T-helper 2 cell treated with Interferon-gamma antibody and Interleukin-4, amounts not matched to agents 5 μg/mL and 100 μg/mL, for 36 hours (primary cell): ENCODE measurements around the gene GSG1L2.

Experiments used
- DNase-seq: peaks from one replicate; pipeline ENCODE4 v3.0.0; 2021; ENCODE audit warnings: low spot score
- H3K27ac Mint-ChIP-seq: one replicate; pipeline ENCODE4 v1.8.0; 2021; ENCODE audit warnings: mild to moderate bottlenecking, mixed read lengths
- H3K27me3 Mint-ChIP-seq: one replicate; pipeline ENCODE4 v1.8.0; 2021; ENCODE audit warnings: low read depth, mixed read lengths
- H3K36me3 Mint-ChIP-seq: one replicate; pipeline ENCODE4 v1.8.0; 2021; ENCODE audit warnings: low read depth, mixed read lengths
- H3K4me1 Mint-ChIP-seq: one replicate; pipeline ENCODE4 v1.8.0; 2021; ENCODE audit warnings: low read depth, mixed read lengths
- H3K4me3 Mint-ChIP-seq: one replicate; pipeline ENCODE4 v1.8.0; 2022; ENCODE audit warnings: mild to moderate bottlenecking, moderate library complexity, mixed read lengths
- H3K9me3 Mint-ChIP-seq: one replicate; pipeline ENCODE4 v1.8.0; 2021; ENCODE audit warnings: mixed read lengths

Gene GSG1L2

GRCh38 chr17:9821921-9822320, at the start of gene GSG1L2:
Gene GSG1L2, minus strand, starts transcription at chr17:9822079. Its CDS starts 8 bp downstream, at chr17:9822071.
- Mint-ChIP-seq H3K27me3 (no peaks in the 10 kb centered on the region), H3K27ac (no peak within 1 kb of the TSS), H3K9me3 (no peaks in the 10 kb centered on the region), H3K4me1 (no peaks in the 10 kb centered on the region), H3K36me3 (no peaks in the 10 kb centered on the region), H3K4me3 (no peak within 1 kb of the TSS)
- no peak for DNase-seq

- Mint-ChIP-seq H3K4me1 (no peaks in the 10 kb centered on the region), H3K4me3 (no peak overlapping the region), H3K9me3 (peaks cover 4% of the 10 kb centered on the region), H3K36me3 (no peaks in the 10 kb centered on the region), H3K27me3 (no peaks in the 10 kb centered on the region), H3K27ac (no peak overlapping the region)
- no peak for DNase-seq
Observed at GRCh38 chr17:9868552-9868951, 46.7 kb upstream of the GSG1L2 start.

- Mint-ChIP-seq H3K4me3 (no peak overlapping the region), H3K4me1 (no peaks in the 10 kb centered on the region), H3K36me3 (no peaks in the 10 kb centered on the region), H3K9me3 (peaks cover 4% of the 10 kb centered on the region), H3K27ac (no peak overlapping the region), H3K27me3 (no peaks in the 10 kb centered on the region)
- DNase-seq, result no peak
Observed at GRCh38 chr17:9865586-9865985, 43.7 kb upstream of the GSG1L2 start.

GRCh38 chr17:9862949-9863348, 41.1 kb upstream of the GSG1L2 start:
- H3K36me3 Mint-ChIP-seq, result no peaks in the 10 kb centered on the region
- no peak for DNase-seq
- no peaks in the 10 kb centered on the region for H3K4me1 Mint-ChIP-seq
- H3K4me3 Mint-ChIP-seq, result no peak overlapping the region
- H3K9me3 Mint-ChIP-seq, result peaks cover 15% of the 10 kb centered on the region
- no peak overlapping the region for H3K27ac Mint-ChIP-seq
- H3K27me3 Mint-ChIP-seq, result no peaks in the 10 kb centered on the region

GRCh38 chr17:9862220-9862619, 40.3 kb upstream of the GSG1L2 start:
- Mint-ChIP-seq H3K27me3 (no peaks in the 10 kb centered on the region), H3K4me1 (no peaks in the 10 kb centered on the region), H3K27ac (no peak overlapping the region), H3K4me3 (no peak overlapping the region), H3K9me3 (peaks cover 19% of the 10 kb centered on the region), H3K36me3 (no peaks in the 10 kb centered on the region)
- no peak for DNase-seq

GRCh38 chr17:9860851-9861250, 39.0 kb upstream of the GSG1L2 start:
- Mint-ChIP-seq H3K4me1 (no peaks in the 10 kb centered on the region), H3K36me3 (no peaks in the 10 kb centered on the region), H3K4me3 (no peak overlapping the region), H3K27ac (no peak overlapping the region), H3K9me3 (peaks cover 19% of the 10 kb centered on the region), H3K27me3 (no peaks in the 10 kb centered on the region)
- DNase-seq, result no peak

GRCh38 chr17:9859781-9860180, 37.9 kb upstream of the GSG1L2 start:
- Mint-ChIP-seq H3K9me3 (peaks cover 15% of the 10 kb centered on the region), H3K27me3 (no peaks in the 10 kb centered on the region), H3K36me3 (no peaks in the 10 kb centered on the region), H3K4me1 (no peaks in the 10 kb centered on the region), H3K27ac (no peak overlapping the region), H3K4me3 (no peak overlapping the region)
- DNase-seq, result no peak

- no peaks in the 10 kb centered on the region for H3K27me3 Mint-ChIP-seq
- H3K4me3 Mint-ChIP-seq, result no peak overlapping the region
- no peaks in the 10 kb centered on the region for H3K4me1 Mint-ChIP-seq
- H3K9me3 Mint-ChIP-seq, result peaks cover 15% of the 10 kb centered on the region
- no peak overlapping the region for H3K27ac Mint-ChIP-seq
- DNase-seq, result no peak
- H3K36me3 Mint-ChIP-seq, result no peaks in the 10 kb centered on the region
Observed at GRCh38 chr17:9855036-9855435, 33.2 kb upstream of the GSG1L2 start.

- Mint-ChIP-seq H3K27ac (no peak overlapping the region), H3K4me1 (no peaks in the 10 kb centered on the region), H3K36me3 (no peaks in the 10 kb centered on the region), H3K9me3 (peaks cover 15% of the 10 kb centered on the region), H3K27me3 (no peaks in the 10 kb centered on the region), H3K4me3 (no peak overlapping the region)
- no peak for DNase-seq
Observed at GRCh38 chr17:9854255-9854654, 32.4 kb upstream of the GSG1L2 start.

GRCh38 chr17:9850151-9850550, 28.3 kb upstream of the GSG1L2 start:
- Mint-ChIP-seq H3K36me3 (no peaks in the 10 kb centered on the region), H3K9me3 (no peaks in the 10 kb centered on the region), H3K27me3 (no peaks in the 10 kb centered on the region), H3K27ac (no peak overlapping the region), H3K4me3 (no peak overlapping the region), H3K4me1 (no peaks in the 10 kb centered on the region)
- DNase-seq, result no peak

GRCh38 chr17:9845306-9845705, 23.4 kb upstream of the GSG1L2 start:
- H3K27me3 Mint-ChIP-seq, result no peaks in the 10 kb centered on the region
- H3K27ac Mint-ChIP-seq, result no peak overlapping the region

GRCh38 chr17:9844153-9844552, 22.3 kb upstream of the GSG1L2 start:
- DNase-seq, result no peak
- H3K9me3 Mint-ChIP-seq, result no peaks in the 10 kb centered on the region

More at GRCh38 chr17:9845306-9845705, 23.4 kb upstream of the GSG1L2 start:
- no peaks in the 10 kb centered on the region for H3K36me3 Mint-ChIP-seq
- no peak for DNase-seq
- H3K9me3 Mint-ChIP-seq, result no peaks in the 10 kb centered on the region
- no peaks in the 10 kb centered on the region for H3K4me1 Mint-ChIP-seq
- H3K4me3 Mint-ChIP-seq, result no peak overlapping the region

GRCh38 chr17:9843152-9844010, 21.5 kb upstream of the GSG1L2 start:
- no peak for DNase-seq
- Mint-ChIP-seq H3K9me3 (no peaks in the 10 kb centered on the region), H3K36me3 (no peaks in the 10 kb centered on the region), H3K27ac (no peak overlapping the region), H3K4me3 (no peak overlapping the region), H3K27me3 (no peaks in the 10 kb centered on the region), H3K4me1 (no peaks in the 10 kb centered on the region)

More at GRCh38 chr17:9844153-9844552, 22.3 kb upstream of the GSG1L2 start:
- Mint-ChIP-seq H3K36me3 (no peaks in the 10 kb centered on the region), H3K4me1 (no peaks in the 10 kb centered on the region), H3K27ac (no peak overlapping the region), H3K27me3 (no peaks in the 10 kb centered on the region), H3K4me3 (no peak overlapping the region)

GRCh38 chr17:9842057-9842758, 20.3 kb upstream of the GSG1L2 start:
- Mint-ChIP-seq H3K36me3 (no peaks in the 10 kb centered on the region), H3K4me1 (no peaks in the 10 kb centered on the region), H3K9me3 (no peaks in the 10 kb centered on the region), H3K27me3 (no peaks in the 10 kb centered on the region), H3K4me3 (no peak overlapping the region), H3K27ac (no peak overlapping the region)
- no peak for DNase-seq
